HepG2 (cell line): ENCODE data around the gene PPP1R12A. TPM values are rescaled to one million over a fixed set of nuclear protein-coding genes. Genes with fewer than 3 reads are reported as not detected.
A peak's percentile ranks its signal among the peaks of the same experiment; 100 is the strongest.

Experiments
- ETS1 ChIP-seq: sonication (generic); formaldehyde crosslinking; IDR thresholded peaks from 2 replicates; pipeline ENCODE4 v1.4.0; 2020; ENCODE audit warnings: missing genetic modification reagents
- ETV5 ChIP-seq: IDR thresholded peaks from 2 replicates; pipeline ENCODE4 v1.6.1; 2018; ENCODE audit warnings: missing biosample characterization, missing genetic modification reagents, inconsistent platforms, borderline replicate concordance
- ETV6 ChIP-seq: sonication (generic); formaldehyde crosslinking; conservative IDR thresholded peaks from 2 replicates; pipeline ENCODE4 v1.4.0; 2020; ENCODE audit warnings: missing genetic modification reagents
- FOSL2 ChIP-seq: sonication (generic); formaldehyde crosslinking; IDR thresholded peaks from 2 replicates; pipeline ENCODE4 v1.4.0; 2020; ENCODE audit warnings: missing genetic modification reagents
- HOXA5 ChIP-seq: sonication (generic); formaldehyde crosslinking; IDR thresholded peaks from 2 replicates; pipeline ENCODE4 v1.4.0; 2020; ENCODE audit warnings: missing genetic modification reagents
- JDP2 ChIP-seq: sonication (generic); formaldehyde crosslinking; IDR thresholded peaks from 2 replicates; pipeline ENCODE4 v1.8.1; 2022; ENCODE audit warnings: missing genetic modification reagents, borderline replicate concordance
- MAFG ChIP-seq: sonication (generic); formaldehyde crosslinking; IDR thresholded peaks from 2 replicates; pipeline ENCODE4 v1.5.1; 2020; ENCODE audit warnings: mild to moderate bottlenecking, missing genetic modification reagents
- MAFK ChIP-seq, 2 experiments: IDR thresholded peaks in 1 of 2; conservative IDR thresholded peaks in 1 of 2; 2 replicates each; pipeline ENCODE4 v1.6.1; 2011; ENCODE audit warnings: improper control_type of control experiment in 2 of 2, low read length in 2 of 2
- MAZ ChIP-seq, 2 experiments: sonication (generic) in 1 of 2; formaldehyde crosslinking in 1 of 2; IDR thresholded peaks; 2 replicates each; pipeline versions ENCODE4 v1.5.0 to v1.6.1; 2012 to 2020; ENCODE audit warnings: low read depth in 2 of 2, mild to moderate bottlenecking in 2 of 2, borderline replicate concordance in 1 of 2, improper control_type of control experiment in 1 of 2, low read length in 1 of 2, missing genetic modification reagents in 1 of 2, moderate library complexity in 1 of 2
- MXI1 ChIP-seq: IDR thresholded peaks from 3 replicates; pipeline ENCODE4 v1.6.1; 2012; ENCODE audit warnings: low read depth, low read length, inconsistent platforms, borderline replicate concordance
- PATZ1 ChIP-seq: sonication (generic); formaldehyde crosslinking; IDR thresholded peaks from 2 replicates; pipeline ENCODE4 v1.4.0; 2020; ENCODE audit warnings: missing genetic modification reagents
- PHF20 ChIP-seq: sonication (generic); formaldehyde crosslinking; IDR thresholded peaks from 2 replicates; pipeline ENCODE4 v1.5.0; 2020; ENCODE audit warnings: mild to moderate bottlenecking, missing genetic modification reagents
- STAT5B ChIP-seq: sonication (generic); formaldehyde crosslinking; IDR thresholded peaks from 2 replicates; pipeline ENCODE4 v1.4.0; 2020; ENCODE audit warnings: missing genetic modification reagents
- TOE1 ChIP-seq: sonication (generic); formaldehyde crosslinking; IDR thresholded peaks from 2 replicates; pipeline ENCODE4 v1.4.0; 2020; ENCODE audit warnings: mild to moderate bottlenecking, missing genetic modification reagents
- U2AF2 ChIP-seq: fragments of 200-400 bp; formaldehyde crosslinking; IDR thresholded peaks from 2 replicates; pipeline ENCODE4 v1.6.1; 2017; ENCODE audit warnings: low read depth, mild to moderate bottlenecking, low read length
- ZNF124 ChIP-seq: sonication (generic); formaldehyde crosslinking; IDR thresholded peaks from 2 replicates; pipeline ENCODE4 v1.4.0; 2020; ENCODE audit warnings: missing genetic modification reagents
- ZNF317 ChIP-seq: sonication (generic); formaldehyde crosslinking; IDR thresholded peaks from 2 replicates; pipeline ENCODE4 v1.5.0; 2020; ENCODE audit warnings: mild to moderate bottlenecking, missing genetic modification reagents
- ZNF431 ChIP-seq: sonication (generic); formaldehyde crosslinking; IDR thresholded peaks from 2 replicates; pipeline ENCODE4 v1.9.0; 2022; ENCODE audit warnings: missing genetic modification reagents, low read depth, mild to moderate bottlenecking, borderline replicate concordance
- ZNF496 ChIP-seq: sonication (generic); formaldehyde crosslinking; IDR thresholded peaks from 2 replicates; pipeline ENCODE4 v1.8.1; 2023; ENCODE audit warnings: mild to moderate bottlenecking, moderate library complexity, missing genetic modification reagents; ENCODE audit not compliant: insufficient replicate concordance
- ZNF572 ChIP-seq: sonication (generic); formaldehyde crosslinking; IDR thresholded peaks from 2 replicates; pipeline ENCODE4 v1.5.1; 2020; ENCODE audit warnings: mild to moderate bottlenecking, missing genetic modification reagents
- ZNF589 ChIP-seq: sonication (generic); formaldehyde crosslinking; conservative IDR thresholded peaks from 2 replicates; pipeline ENCODE4 v1.8.0; 2022; ENCODE audit warnings: mild to moderate bottlenecking, moderate library complexity, missing genetic modification reagents
- ZNF761 ChIP-seq: sonication (generic); formaldehyde crosslinking; conservative IDR thresholded peaks from 2 replicates; pipeline ENCODE4 v1.4.0; 2020; ENCODE audit warnings: mild to moderate bottlenecking, missing genetic modification reagents
- ZNF788 ChIP-seq: sonication (generic); formaldehyde crosslinking; IDR thresholded peaks from 2 replicates; pipeline ENCODE4 v1.5.0; 2020; ENCODE audit warnings: mild to moderate bottlenecking, missing genetic modification reagents, borderline replicate concordance
- ZNF839 ChIP-seq: sonication (generic); formaldehyde crosslinking; IDR thresholded peaks from 2 replicates; pipeline ENCODE4 v1.4.0; 2020; ENCODE audit warnings: missing genetic modification reagents, mild to moderate bottlenecking, borderline replicate concordance
- polyA plus RNA-seq, 8 experiments: library from polyadenylated mRNA; depleted of rRNA in 3 of 8; stranded (reverse) in 7 of 8; unstranded in 1 of 8; fragments of >200 nt; fragmentation: Illumina TruSeq in 4 of 8; extraction: Trizol in 4 of 8; gene quantifications; 2 replicates each; pipeline versions ENCODE4 v1.2.1 to v1.2.3, GENCODE V29; 2011 to 2016; ENCODE audit warnings: low read depth in 4 of 8, missing spikeins in 1 of 8, mixed read lengths in 1 of 8; ENCODE audit not compliant: insufficient read depth in 1 of 8
- total RNA-seq, 5 experiments: library from RNA; depleted of rRNA; stranded (reverse); fragments of >200 nt; fragmentation: Illumina TruSeq; extraction: Trizol; gene quantifications; 2 replicates each; pipeline ENCODE4 v1.2.3, GENCODE V29; 2016; ENCODE audit warnings: low read depth in 1 of 5

PPP1R12A gene
- total and polyA plus RNA-seq, 2 of the 13 experiments (the other 11 are each of a cell fraction or from before 2014, with no cell fraction given): 23.8 to 50.0 TPM

GRCh38 chr12:79935021-79935623 is at the start of gene PPP1R12A (continued):
- TF ChIP-seq PATZ1 (CRISPR knock-in tag): peak; percentile 78; the same call in 1 of the 2 replicates
- peak; percentile 59 for TF ChIP-seq MAZ (IDR thresholded peaks at IDR 0.05; ENCODE audit: borderline replicate concordance, low read depth, low read length)
- peak; percentile 30; the same call in 1 of the 2 replicates for TF ChIP-seq MAZ (CRISPR knock-in tag; IDR thresholded peaks at IDR 0.05; ENCODE audit: low read depth)
- TF ChIP-seq ZNF788 (CRISPR knock-in tag): peak; percentile 63; the same call in 1 of the 2 replicates
- TF ChIP-seq U2AF2: no peak
- TF ChIP-seq ZNF124 (CRISPR knock-in tag): no peak; the same call in 1 of the 2 replicates
- no peak for TF ChIP-seq ETS1 (CRISPR knock-in tag)
- no peak; the same call in 1 of the 2 replicates for TF ChIP-seq ETV5 (CRISPR knock-in tag)
- no peak for TF ChIP-seq ZNF496 (CRISPR knock-in tag)
- TF ChIP-seq MXI1: peak; percentile 72; the same call in 1 of the 3 replicates
- TF ChIP-seq ZNF431 (CRISPR knock-in tag): 0 out of 2 replicates have a peak, but pooled peaks have one; percentile 58
- 0 out of 2 replicates have a peak, but pooled peaks have one; percentile 18 for TF ChIP-seq ZNF761 (CRISPR knock-in tag)
- no peak for TF ChIP-seq FOSL2 (CRISPR knock-in tag)
- TF ChIP-seq ZNF317 (CRISPR knock-in tag): no peak
- TF ChIP-seq ZNF572 (CRISPR knock-in tag): no peak
- TF ChIP-seq TOE1: 0 out of 2 replicates have a peak, but pooled peaks have one; percentile 78
- no peak for TF ChIP-seq ZNF839 (CRISPR knock-in tag)
- no peak for TF ChIP-seq ZNF589 (CRISPR knock-in tag)
- TF ChIP-seq MAFG (CRISPR knock-in tag): no peak
- no peak for TF ChIP-seq MAFK (conservative IDR thresholded peaks at IDR 0.05 in 1 of 2, IDR thresholded peaks at IDR 0.05 in 1 of 2; ENCODE audit: low read length in 2 of 2)
- no peak for TF ChIP-seq JDP2 (CRISPR knock-in tag)
- TF ChIP-seq HOXA5 (CRISPR knock-in tag): peak; percentile 41; the same call in 1 of the 2 replicates
- TF ChIP-seq STAT5B (CRISPR knock-in tag): peak; percentile 20; the same call in 1 of the 2 replicates
- TF ChIP-seq PHF20: peak; percentile 69; the same call in 1 of the 2 replicates
- no peak for TF ChIP-seq ETV6
